ENCODE results near the gene RIPK4.

GRCh38 chr21:41737651-41738324, 29.1 kb downstream of the RIPK4 start:
- TF ChIP-seq POLR2A (IDR thresholded peaks at IDR 0.05; ENCODE audit: low read depth, low read length) (no peak), POLR2AphosphoS5 (IDR thresholded peaks at IDR 0.05; ENCODE audit: low read depth, low read length) (no peak), PAX5 (IDR thresholded peaks at IDR 0.05; ENCODE audit: insufficient read depth, low read length, severe bottlenecking) (no peak), SPI1 (IDR thresholded peaks at IDR 0.05; ENCODE audit: low read depth, low read length) (no peak), TAF1 (IDR thresholded peaks at IDR 0.05; ENCODE audit: low read depth, low read length) (no peak), POU2F2 (IDR thresholded peaks at IDR 0.05; ENCODE audit: low read depth, low read length) (no peak)
